Measurements from ENCODE around the gene SLC16A7. TPM values are rescaled to one million over a fixed set of nuclear protein-coding genes. Genes with fewer than 3 reads are reported as not detected.

Gene SLC16A7
- total RNA-seq, 1 donor = 53.2 TPM

DNA sequence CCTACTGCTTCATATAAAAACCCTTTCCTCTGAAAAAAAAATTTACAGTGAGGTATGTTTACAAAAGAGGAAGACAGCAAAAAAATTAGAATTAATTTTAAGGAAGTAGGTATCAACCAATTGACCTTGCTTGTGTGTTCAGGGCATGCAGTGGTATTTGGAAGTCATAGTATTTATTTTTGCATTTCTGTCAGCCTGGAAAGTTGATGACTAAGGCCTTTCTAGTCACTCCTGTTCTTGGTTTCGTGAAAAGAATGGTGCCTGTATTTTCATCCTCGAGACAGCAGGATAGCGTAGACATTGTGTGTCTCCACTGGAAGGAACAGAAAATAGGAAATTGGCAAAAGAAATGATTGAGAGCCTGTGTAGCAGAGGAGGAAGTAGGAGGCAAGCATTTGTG lies 24.5 kb downstream of the SLC16A7 start:
- no peak for TF ChIP-seq CTCF (IDR thresholded peaks at IDR 0.05; ENCODE audit: extremely low read depth, low read depth, low read length)
- no peaks in the 10 kb centered on the region for H3K27me3 ChIP-seq (ENCODE audit: insufficient read depth, low read length)
- H3K27ac ChIP-seq (ENCODE audit: low read depth, low read length) = no peak overlapping the region
- no peak overlapping the region for H2AFZ ChIP-seq (ENCODE audit: low read length)
- no peaks in the 10 kb centered on the region for H4K20me1 ChIP-seq (ENCODE audit: insufficient read depth, low read length)
- H3K36me3 ChIP-seq (ENCODE audit: insufficient read depth, low read length) = no peaks in the 10 kb centered on the region
- H3K9me3 ChIP-seq (ENCODE audit: low read depth, low read length) = no peaks in the 10 kb centered on the region
- no peaks in the 10 kb centered on the region for H3K79me2 ChIP-seq (ENCODE audit: insufficient read depth, low read length)
- H3K4me3 ChIP-seq (ENCODE audit: insufficient read depth, low read length) = no peak overlapping the region
- peaks cover 2% of the 10 kb centered on the region for H3K4me1 ChIP-seq (ENCODE audit: insufficient read depth, low read length)
- DNase-seq (ENCODE audit: insufficient read length, low spot score, missing footprints) = no peak
- H3K4me2 ChIP-seq (ENCODE audit: insufficient read depth, low read length) = peak overlapping the region; percentile 15

GRCh38 chr12:59624732-59625460 lies 29.1 kb downstream of the SLC16A7 start:
- no peak overlapping the region for H3K4me2 ChIP-seq (ENCODE audit: insufficient read depth, low read length)
- H2AFZ ChIP-seq (ENCODE audit: low read length) = no peak overlapping the region
- H3K27me3 ChIP-seq (ENCODE audit: insufficient read depth, low read length) = no peaks in the 10 kb centered on the region
- H3K4me3 ChIP-seq (ENCODE audit: insufficient read depth, low read length) = no peak overlapping the region
- DNase-seq (ENCODE audit: insufficient read length, low spot score, missing footprints) = no peak
- TF ChIP-seq CTCF (IDR thresholded peaks at IDR 0.05; ENCODE audit: extremely low read depth, low read depth, low read length) = no peak
- no peak overlapping the region for H3K27ac ChIP-seq (ENCODE audit: low read depth, low read length)
- H3K79me2 ChIP-seq (ENCODE audit: insufficient read depth, low read length) = no peaks in the 10 kb centered on the region
- H3K36me3 ChIP-seq (ENCODE audit: insufficient read depth, low read length) = no peaks in the 10 kb centered on the region
- peaks cover 2% of the 10 kb centered on the region for H3K4me1 ChIP-seq (ENCODE audit: insufficient read depth, low read length)
- no peaks in the 10 kb centered on the region for H3K9me3 ChIP-seq (ENCODE audit: low read depth, low read length)
- H4K20me1 ChIP-seq (ENCODE audit: insufficient read depth, low read length) = no peaks in the 10 kb centered on the region

GRCh38 chr12:59626382-59626781 lies 30.6 kb downstream of the SLC16A7 start:
- TF ChIP-seq CTCF (IDR thresholded peaks at IDR 0.05; ENCODE audit: extremely low read depth, low read depth, low read length) = no peak
- Histone ChIP-seq H3K27me3 (ENCODE audit: insufficient read depth, low read length) (no peaks in the 10 kb centered on the region), H3K4me1 (ENCODE audit: insufficient read depth, low read length) (no peaks in the 10 kb centered on the region), H3K9me3 (ENCODE audit: low read depth, low read length) (no peaks in the 10 kb centered on the region), H3K36me3 (ENCODE audit: insufficient read depth, low read length) (no peaks in the 10 kb centered on the region), H3K4me2 (ENCODE audit: insufficient read depth, low read length) (no peak overlapping the region), H4K20me1 (ENCODE audit: insufficient read depth, low read length) (no peaks in the 10 kb centered on the region), H2AFZ (ENCODE audit: low read length) (no peak overlapping the region), H3K4me3 (ENCODE audit: insufficient read depth, low read length) (no peak overlapping the region), H3K79me2 (ENCODE audit: insufficient read depth, low read length) (no peaks in the 10 kb centered on the region), H3K27ac (ENCODE audit: low read depth, low read length) (no peak overlapping the region)
- DNase-seq (ENCODE audit: insufficient read length, low spot score, missing footprints) = no peak

DNA sequence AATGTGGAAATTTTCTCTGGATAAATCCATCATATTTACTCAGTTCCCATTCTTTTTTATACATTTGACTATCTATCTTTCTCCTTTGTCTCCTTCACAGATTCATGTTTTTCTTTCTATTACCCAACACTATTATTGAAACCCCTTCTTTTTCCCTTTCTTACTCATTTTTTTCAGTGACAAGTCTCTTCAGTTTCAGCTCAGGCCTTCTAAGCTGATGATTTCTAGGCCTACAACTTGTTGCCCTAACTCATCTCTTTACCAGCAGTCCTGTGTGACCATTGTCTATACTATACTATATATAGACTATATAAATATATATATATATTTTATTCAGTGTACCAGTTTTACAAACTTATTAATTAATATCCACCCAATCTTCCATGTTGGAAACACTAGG lies 31.8 kb downstream of the SLC16A7 start:
- no peaks in the 10 kb centered on the region for H3K79me2 ChIP-seq (ENCODE audit: insufficient read depth, low read length)
- H3K27ac ChIP-seq (ENCODE audit: low read depth, low read length) = no peak overlapping the region
- H4K20me1 ChIP-seq (ENCODE audit: insufficient read depth, low read length) = no peaks in the 10 kb centered on the region
- H3K9me3 ChIP-seq (ENCODE audit: low read depth, low read length) = no peaks in the 10 kb centered on the region
- H3K4me2 ChIP-seq (ENCODE audit: insufficient read depth, low read length) = no peak overlapping the region
- no peak overlapping the region for H3K4me3 ChIP-seq (ENCODE audit: insufficient read depth, low read length)
- TF ChIP-seq CTCF (IDR thresholded peaks at IDR 0.05; ENCODE audit: extremely low read depth, low read depth, low read length) = no peak
- DNase-seq (ENCODE audit: insufficient read length, low spot score, missing footprints) = no peak
- no peak overlapping the region for H2AFZ ChIP-seq (ENCODE audit: low read length)
- H3K36me3 ChIP-seq (ENCODE audit: insufficient read depth, low read length) = no peaks in the 10 kb centered on the region
- no peaks in the 10 kb centered on the region for H3K4me1 ChIP-seq (ENCODE audit: insufficient read depth, low read length)
- no peaks in the 10 kb centered on the region for H3K27me3 ChIP-seq (ENCODE audit: insufficient read depth, low read length)
